HEK293 (cell line): ENCODE data around the gene ANKRD52.

Experiments
- ZNF324 ChIP-seq: fragments of 450-650 bp; formaldehyde crosslinking; IDR thresholded peaks from 2 replicates; pipeline ENCODE4 v1.5.1; 2016; ENCODE audit warnings: missing biosample characterization, missing genetic modification characterization
- ZNF548 ChIP-seq: fragments of 450-650 bp; formaldehyde crosslinking; IDR thresholded peaks from 2 replicates; pipeline ENCODE4 v1.5.1; 2016; ENCODE audit warnings: missing biosample characterization, missing genetic modification characterization
- TF ChIP-seq, protein P1 (sequence below): fragments of 450-650 bp; formaldehyde crosslinking; IDR thresholded peaks from 2 replicates; pipeline ENCODE4 v1.5.1; 2016; ENCODE audit warnings: missing biosample characterization, missing genetic modification characterization

DNA sequence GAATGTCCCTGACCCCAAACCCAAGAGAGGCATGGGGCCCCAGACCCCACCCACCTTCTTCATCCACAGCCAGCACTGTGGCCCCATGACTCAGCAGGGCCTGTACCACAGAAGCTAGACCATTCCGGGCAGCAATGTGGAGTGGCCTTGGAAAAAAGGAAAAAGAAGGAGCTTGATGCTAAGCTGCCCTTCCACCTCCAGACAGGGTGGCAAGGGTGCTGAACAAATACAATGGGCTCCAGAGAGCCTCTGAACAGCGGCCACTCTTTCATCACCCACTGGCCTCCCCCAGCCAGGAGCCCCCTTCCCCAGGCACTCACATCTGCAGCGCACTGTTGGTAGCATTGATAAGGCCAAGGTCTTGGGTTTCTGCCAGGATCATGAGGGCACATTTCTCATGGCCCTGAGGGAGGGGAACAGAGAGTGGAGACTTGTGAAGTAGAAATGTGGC lies 14.4 kb downstream of the ANKRD52 start:
- TF ChIP-seq, protein P1, sequence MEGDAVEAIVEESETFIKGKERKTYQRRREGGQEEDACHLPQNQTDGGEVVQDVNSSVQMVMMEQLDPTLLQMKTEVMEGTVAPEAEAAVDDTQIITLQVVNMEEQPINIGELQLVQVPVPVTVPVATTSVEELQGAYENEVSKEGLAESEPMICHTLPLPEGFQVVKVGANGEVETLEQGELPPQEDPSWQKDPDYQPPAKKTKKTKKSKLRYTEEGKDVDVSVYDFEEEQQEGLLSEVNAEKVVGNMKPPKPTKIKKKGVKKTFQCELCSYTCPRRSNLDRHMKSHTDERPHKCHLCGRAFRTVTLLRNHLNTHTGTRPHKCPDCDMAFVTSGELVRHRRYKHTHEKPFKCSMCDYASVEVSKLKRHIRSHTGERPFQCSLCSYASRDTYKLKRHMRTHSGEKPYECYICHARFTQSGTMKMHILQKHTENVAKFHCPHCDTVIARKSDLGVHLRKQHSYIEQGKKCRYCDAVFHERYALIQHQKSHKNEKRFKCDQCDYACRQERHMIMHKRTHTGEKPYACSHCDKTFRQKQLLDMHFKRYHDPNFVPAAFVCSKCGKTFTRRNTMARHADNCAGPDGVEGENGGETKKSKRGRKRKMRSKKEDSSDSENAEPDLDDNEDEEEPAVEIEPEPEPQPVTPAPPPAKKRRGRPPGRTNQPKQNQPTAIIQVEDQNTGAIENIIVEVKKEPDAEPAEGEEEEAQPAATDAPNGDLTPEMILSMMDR (tag by site-specific recombination) = no peak
- TF ChIP-seq ZNF548 (tag by site-specific recombination) = no peak
- no peak for TF ChIP-seq ZNF324 (tag by site-specific recombination)
